ENCODE measurements around the gene LHFPL2.

LHFPL2 gene

DNA sequence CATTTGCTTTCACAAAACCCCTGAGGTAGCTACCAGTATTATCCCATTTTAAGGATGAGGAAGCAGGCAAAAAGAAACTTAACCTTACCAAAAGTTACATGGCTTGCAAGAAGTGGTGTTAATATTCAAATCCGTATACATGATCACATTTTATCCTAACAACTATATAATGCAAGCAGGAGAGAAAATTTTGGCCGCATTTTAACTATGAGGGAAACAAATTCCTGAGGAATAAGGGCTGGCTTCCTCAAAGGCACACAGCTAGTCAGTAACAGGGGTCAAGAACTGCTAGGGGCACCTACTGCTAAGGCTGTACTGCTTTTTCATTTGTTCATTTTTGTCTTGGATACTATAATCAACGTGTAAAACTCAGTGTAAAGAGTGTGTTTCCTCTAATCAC, 81.0 kb downstream of the LHFPL2 start:
- no peak for DNase-seq (ENCODE audit: low read depth)

DNA sequence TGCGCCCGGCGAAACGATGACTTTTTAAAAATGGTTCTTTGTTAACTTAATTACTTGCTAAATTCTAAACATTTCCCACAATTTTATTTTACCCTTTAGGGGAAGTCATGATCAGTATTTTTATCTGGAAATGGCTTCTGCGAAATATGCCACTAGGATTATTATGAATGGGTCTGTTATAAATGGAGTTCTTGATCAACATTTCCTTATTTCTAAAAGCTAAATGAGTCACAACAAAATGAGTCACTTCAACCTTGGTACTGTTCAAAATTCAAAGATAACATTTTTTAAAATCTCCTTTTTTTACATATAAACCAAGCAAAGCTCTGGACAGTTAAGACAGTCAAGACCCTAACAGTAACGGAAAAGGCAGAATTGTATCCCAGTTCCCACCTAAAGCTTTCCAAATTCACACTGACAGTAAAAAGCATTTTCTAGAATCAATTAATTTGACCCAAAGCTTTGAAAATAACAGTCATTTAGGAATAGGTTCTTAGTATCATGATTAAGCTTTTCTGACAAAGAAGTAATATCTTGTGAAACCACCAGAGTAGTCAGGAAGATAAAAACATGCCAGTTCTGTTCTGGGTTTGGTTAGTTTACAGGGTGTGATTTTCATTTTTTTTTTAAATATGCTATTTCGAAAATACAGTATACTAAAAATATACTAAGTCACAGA, 81.7 kb downstream of the LHFPL2 start:
- no peak for DNase-seq (ENCODE audit: low read depth)

DNA sequence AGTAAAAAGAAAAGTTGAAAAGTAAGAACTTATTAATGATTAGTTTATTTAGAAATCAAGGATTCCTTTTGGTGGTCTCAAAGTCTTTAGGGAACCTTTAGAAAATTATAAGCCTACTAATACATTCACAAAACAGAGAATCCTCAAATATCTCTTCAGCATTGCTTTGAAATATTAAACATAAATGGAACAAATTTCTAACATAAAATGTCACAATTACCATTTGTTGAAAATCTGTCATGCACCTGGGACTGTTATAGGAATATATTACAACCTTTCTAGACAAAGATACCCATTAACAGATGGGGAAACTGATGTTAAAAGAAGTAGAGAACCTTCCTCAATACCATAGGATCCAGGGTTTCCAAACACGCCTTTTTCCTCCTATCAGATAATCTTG, 83.2 kb downstream of the LHFPL2 start:
- no peak for DNase-seq (ENCODE audit: low read depth)

DNA sequence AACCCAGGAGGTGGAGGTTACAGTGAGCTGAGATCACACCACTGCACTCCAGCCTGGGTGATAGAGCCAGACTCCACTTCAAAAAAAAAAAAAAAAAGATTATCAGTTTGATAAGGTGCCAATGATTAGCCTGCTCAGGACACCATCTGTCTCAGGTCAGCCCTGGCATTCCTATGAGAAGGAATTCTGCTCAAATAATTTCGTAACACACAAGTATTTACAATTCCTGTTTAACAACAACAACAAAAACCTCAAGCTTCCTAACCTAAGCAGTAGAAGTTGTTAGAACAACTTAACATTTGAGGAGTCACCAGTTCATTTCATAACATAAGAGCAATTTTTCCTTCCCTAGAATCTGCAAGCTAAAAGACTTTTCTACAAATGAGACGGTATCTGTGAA, 85.0 kb downstream of the LHFPL2 start:
- DNase-seq (ENCODE audit: low read depth): no peak

DNA sequence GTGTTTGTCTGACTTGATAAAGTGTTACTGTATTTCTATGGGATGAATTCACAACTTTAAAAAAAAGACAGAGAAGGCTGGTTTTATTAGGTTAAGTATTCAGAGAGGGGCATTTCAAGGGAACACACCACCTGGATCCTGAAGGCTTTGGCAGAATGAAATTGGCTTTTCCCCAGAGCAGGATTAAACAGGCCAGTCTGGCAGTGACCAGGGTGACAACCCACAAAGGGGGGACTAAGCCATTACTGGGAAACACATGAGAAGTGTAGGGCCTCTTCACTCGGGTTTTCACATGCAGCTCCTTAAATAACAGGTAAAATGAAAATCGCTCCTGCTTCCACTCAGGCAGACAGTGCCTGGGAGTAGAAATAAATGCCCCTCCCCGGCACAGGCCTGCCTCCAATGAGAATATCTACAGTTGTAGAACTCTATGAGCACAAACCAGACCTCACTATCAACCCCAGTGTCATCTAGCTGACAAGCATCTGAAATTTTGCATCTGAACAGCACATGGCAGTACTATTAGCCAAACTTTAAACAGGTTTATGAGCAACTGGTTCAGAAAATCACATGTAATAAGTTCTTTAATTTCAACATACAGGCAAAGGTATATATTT, 85.8 kb downstream of the LHFPL2 start:
- DNase-seq (ENCODE audit: low read depth): no peak

DNA sequence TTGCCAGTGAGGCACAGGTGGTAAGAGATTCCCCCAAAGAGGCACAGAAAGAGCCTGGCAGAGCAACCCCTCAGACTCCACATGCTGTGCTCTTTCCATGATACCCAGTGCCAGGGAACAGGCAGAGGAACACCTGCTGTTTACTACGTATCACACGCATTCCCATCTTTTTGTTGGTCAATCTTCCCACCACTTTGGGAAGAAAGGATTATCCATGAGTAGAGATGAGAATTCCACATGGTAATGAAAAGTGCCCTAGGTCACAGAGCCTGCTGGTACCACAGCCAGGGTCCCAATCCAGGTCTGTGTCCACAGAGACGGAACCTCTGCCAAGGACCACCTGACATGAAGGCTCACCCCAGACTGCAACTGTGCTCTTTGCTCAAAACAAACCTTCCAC, 86.6 kb downstream of the LHFPL2 start:
- no peak for DNase-seq (ENCODE audit: low read depth)

DNA sequence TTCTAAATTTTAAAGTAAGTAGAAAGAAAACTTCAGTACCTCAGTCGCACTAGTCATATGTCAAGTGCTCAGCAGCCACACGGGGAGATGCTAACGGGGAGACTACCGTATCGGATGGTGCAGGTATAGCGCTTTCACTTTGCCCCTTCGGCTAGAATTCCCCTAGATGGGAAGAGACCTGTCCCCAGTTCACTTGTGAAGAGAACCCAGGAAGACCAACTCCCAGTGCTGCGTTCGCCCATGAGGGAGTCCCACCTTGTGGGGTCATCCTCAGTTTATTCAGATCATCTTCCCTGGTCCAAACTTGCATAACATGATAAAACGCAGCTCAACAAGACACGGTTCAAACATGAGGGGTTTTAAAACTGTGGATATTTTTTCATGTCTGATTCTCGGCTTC, 87.3 kb downstream of the LHFPL2 start:
- no peak for DNase-seq (ENCODE audit: low read depth)

DNA sequence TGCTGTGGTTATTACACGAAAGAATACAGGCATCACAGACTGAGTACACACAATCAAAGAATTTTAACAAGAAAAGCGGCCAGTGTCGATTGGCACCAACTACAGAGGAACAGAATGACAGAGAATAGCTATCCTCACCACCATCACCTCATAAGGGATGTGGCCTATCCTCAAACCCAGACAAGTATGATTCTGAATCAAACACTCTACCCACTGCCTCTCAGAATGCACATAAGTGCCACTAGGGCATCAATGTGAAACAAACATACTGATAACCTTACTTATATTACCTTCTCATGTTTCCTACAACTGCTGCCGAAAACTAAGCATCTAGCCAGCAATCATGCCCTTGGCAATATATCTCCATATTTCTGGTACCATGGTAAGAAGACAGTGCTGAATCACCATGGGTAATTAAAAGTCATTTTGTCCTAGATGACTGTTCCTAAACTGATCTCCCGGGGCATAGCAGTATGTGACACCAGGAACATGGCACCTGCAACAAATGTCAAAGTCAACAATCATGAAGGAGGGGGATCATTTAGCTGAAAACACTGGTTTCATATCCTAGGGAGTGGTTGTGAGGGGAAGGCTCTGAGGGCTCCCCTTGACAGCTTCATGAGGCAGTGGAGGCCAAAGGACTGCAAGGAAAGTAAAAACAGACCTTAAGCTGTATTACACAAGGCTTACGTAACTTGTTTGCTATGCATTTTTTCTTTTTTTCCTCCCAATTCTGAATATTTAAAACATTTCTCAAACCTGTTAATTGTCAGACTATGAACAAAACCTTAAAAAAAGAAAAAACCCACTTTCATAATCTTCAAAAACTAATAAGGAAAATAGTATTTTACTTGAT, 88.3 kb downstream of the LHFPL2 start:
- no peak for DNase-seq (ENCODE audit: low read depth)

DNA sequence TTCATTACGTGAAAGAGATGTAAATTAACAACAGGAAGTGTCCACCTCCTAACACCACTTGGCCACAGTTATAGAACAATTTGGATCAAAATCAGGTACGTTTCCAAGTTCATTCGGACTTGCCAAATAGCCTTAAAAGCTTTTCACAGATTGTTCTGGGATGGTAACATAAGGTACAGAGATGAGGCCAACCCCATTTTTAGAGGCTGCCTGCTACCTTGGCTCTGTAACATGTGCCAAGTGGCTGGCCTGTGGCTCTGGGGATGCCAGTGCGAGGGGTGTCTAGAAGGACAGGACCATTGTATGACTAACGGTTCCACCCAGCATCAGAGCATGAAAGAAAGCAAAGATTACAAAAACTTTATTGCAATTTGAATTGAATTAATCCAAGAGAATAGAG, 91.0 kb downstream of the LHFPL2 start:
- no peak for DNase-seq (ENCODE audit: low read depth)

DNA sequence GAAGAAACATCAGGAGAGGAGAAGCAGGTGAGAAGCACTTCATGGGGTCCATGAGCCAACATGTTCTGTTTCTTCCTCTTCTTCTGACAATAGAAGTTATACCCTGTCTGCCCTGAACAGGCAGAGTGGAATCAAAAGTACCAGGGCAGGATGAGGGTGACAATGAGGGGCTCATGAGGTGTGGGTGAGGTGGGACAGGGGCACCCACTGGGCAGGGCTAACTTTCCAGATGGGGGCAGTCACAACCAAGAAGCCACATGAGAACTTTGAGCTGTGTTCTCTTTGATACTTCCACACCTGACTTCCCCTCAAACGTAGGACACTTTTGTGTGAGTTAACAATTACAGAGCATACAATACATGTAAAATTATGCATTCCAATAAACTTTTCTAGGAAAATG, 92.7 kb downstream of the LHFPL2 start:
- no peak for DNase-seq (ENCODE audit: low read depth)

DNA sequence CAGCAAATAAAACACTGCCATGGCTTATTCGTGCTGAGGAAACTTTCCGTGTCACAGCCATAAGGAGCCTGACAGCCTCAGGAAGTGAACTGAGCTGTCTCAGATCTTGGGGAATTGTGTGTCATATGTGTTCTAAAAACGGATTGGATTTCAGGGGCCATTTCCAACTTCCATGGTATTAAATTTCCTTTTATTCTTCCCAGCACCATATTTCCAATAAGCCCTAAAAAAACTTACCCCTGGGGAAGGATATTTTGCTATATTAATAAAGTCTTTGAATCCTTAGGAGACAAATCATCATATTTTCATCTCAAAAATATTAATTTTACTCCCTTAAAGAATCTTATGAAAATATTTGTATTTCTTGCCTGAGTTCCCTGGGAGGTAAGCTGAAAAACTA, 93.9 kb downstream of the LHFPL2 start:
- no peak for DNase-seq (ENCODE audit: low read depth)

DNA sequence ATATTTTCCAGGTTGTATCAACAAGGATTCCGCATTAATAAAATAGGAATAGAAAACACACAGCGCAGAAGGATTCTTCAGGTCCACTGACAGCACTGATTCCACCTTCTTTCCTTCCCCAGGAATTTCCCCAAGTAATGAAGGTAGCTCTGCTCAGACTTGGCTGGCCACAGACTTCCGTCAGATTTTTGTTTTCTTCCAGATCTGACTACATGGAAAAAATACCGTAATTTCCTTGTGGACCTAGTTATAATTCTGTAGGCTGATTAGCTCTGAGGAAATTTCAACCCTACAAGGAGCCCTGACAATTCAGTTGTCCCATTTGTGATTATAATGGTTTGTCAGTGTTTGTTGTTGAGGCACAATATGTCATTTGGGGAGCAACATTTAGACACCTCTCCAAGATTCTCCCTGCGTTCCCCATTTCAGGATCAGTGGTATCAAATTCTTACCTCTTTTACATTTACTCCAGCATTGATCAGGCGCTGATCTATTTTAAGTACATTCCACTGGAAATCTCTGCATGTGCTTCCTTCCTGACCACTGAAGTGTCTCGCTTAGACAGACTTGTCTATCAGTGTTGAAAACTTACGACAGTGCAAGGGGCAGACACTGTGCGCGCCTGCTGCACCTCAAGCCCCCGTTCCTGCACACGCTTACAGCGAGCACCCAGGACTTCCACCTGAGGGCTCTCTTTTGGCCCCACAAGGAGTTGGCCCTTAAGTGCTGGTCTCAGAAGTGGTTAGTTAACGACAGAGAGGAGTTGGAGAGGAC, 94.8 kb downstream of the LHFPL2 start:
- no peak for DNase-seq (ENCODE audit: low read depth)

DNA sequence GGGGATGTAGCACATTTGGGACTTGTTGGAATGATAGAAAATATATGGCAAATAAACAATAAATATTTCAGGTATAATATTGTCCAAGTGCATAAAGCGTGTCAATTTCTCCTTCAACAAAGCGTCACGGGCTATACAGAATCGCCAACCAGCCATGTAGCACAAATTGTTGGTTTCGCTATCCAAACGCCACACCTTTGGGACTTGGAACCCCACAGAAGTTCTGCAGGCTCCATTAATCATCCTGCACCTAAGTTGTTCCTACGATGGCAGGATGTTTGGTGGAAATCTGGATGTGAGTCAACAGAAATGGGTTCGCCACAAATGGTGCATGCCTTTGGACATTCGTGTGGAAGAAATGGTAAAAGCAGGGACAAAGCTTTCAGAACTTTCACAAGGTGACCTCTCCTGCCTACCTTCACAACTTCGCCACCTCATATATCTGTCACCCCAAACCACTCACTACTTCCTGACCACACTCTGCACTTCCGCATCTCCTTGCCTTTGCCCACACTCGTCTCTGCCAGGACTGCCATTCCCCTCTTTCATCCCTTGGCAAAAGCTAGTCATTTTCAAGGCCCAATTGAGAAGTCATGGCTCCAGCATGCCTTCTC, 95.7 kb downstream of the LHFPL2 start:
- no peak for DNase-seq (ENCODE audit: low read depth)

DNA sequence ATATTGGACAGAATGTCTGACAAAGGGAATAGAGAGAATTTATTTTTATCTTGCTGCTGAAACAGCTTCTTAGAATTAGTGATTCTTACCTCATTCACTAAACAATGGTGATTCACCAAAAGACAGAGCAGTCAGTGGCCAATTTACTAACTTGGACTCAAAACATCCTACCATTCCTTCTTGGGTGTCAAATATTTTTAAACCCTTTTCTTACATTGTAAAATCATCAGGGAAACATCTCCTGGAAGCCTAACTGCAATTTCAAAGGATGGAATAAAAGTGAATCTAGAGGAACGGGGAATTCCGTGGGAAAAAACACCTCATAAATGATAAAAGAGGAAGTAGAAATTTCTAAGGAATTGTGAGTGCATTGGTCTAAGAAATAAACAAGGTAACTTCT, 97.7 kb downstream of the LHFPL2 start:
- no peak for DNase-seq (ENCODE audit: low read depth)

DNA sequence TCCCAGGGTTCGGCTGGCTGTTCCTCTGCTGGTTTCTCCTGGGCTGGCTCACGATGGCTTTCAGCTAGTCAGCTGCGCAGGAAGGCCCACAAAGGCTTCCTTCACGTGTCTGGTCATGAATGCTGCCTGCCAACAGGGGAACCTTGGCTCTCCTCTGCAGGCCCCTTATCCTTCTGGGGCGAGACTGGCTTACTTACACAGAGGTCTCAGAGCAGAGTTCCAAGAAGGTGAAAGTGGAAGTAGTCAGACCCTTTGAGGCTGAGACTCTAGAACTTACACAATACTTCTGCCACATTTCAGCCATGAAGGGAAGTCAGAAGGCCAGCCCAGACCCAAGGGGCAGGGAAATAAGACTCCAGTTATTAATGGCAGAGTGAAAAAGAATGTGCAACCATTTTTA, 99.5 kb downstream of the LHFPL2 start:
- DNase-seq (ENCODE audit: low read depth): no peak

DNA sequence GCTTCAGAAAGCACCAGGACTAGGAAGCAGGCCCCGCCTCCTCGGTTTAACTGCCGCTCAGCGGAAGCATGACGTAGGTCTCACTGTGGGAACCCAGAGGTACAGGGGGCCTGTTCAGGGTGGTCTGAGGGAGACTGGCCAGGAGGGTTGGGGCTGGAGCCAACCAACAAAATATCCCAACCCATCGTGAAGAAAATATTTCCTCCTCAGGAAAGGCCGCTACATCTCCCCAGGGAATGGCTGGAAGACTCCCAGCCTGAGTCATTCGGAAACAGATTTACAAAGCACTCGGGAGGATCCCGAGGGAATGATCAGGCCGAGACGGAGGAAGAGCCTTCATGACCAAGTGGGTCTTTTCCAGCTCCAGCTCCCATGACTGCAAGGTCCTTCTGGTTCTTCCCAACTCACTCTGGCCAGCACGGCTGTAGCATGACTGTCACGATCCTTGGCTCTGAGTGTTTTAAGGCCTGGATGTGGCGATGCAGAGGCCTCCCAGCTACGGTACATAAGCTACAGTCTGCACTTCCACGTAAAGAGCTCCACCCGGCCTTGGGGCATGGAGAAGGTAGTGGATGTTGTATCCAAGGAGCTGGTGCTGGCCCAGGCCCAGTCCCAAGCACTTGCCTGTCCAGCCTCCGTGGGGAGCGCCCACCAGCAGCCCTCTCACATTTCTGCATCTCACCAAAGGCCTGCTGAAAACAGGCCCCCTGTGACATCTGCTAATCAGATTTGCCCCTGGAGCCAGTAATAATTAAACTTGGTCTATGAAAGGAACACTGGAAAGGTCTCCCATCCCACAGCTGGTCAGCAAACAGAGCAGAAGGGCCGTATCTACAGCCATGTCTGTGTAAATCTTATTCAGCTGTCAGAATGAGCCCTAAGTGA, 100.6 kb downstream of the LHFPL2 start:
- no peak for DNase-seq (ENCODE audit: low read depth)

DNA sequence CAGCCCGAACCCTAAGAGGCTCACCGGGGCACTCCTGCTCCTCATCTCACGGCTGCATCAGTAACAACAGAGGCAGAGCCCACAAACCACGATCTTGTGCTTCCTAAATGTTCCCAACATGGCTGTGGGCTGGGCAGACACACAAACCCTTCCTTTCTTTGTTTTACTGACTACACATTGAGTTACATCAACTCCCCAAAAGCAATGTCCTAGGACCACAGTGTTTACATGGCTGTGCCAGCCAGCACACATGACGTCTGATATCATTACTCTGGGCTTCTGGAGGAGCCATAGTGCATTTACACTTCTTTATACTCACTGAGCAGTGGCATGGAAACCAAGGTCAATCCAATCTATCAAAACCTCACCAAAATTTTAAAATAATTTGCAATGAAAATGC, 101.4 kb downstream of the LHFPL2 start:
- DNase-seq (ENCODE audit: low read depth): no peak

DNA sequence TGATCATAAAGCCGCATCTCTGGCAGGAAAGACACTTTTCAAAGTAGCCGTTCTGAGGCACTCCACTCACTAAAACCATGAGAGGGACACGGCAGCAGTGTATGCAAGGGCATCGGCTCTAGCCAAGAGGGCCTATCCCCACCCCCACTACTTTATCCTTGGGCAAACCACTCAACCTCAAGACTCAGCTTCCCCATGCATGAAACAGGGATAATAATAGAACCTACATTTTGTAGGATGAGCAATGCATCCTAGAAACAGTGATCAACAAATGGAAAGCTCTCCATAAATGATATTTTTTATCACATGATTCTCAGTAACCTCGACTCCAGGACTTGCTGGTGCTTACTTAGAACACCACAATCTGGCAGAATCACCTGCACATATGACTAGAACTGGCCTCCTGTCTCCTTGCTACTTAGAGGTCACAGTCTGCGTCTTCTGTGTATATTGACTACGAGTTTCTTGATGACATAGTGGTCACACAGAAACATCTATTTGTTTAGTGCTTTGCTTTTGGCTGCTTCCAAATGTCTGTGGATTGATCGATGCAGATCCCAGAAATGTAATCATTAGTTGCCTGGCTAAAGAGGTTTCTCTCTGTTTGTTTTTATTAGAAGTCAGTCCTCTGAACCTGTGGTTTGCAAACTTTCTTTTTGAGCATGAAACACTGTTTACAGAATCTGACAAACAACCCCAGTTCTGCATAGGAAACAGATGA, 102.1 kb downstream of the LHFPL2 start:
- DNase-seq (ENCODE audit: low read depth): no peak

DNA sequence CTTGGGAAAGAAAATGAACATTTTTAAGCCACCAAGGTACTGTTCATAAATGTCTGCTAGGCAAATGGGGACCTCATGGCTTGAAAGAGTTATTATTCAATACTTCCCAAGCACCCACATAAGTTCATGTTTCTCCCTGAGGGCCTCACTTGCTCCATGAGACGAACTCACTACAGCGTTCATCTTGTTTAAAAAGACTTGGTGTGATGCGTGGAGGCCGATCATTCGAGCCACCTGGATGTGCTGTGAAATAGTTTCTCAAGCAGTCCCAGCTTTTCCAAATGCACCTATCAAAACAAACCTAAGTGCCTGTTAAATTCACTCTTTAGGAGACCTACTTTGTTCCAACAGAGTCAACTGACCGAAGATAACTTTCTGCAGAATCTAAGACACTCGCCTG, 103.2 kb downstream of the LHFPL2 start:
- no peak for DNase-seq (ENCODE audit: low read depth)

DNA sequence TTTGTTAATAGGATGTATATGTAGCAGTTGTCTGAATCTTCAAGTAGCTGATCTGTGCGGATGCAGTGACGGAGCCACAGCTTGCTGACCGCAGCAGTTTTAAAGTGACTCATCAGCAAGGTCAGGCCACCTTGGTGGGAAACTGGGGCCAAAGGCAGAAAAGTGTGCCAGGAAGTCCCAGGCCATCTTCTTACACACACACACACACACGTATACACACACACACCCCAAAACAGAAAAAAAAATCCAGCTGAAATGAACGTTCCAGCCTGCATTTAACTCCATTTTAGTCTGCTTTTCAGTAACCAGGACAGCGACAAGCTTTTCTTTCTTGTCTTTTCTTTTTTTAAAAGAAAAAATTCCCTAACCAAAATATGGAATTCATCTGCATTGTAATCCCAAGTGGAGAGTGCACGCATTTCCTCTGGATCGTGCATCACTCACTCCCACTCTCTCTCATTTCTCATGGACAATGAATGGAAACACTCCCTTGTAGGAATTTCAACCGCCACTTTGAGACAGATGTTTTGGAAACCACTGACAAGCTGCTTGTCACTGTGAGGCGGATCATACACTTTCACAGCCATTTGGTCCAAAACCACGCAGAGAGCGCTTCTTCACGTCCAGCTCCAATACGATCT, 103.9 kb downstream of the LHFPL2 start:
- DNase-seq (ENCODE audit: low read depth): no peak

All from stimulated activated CD8-positive, alpha-beta memory T cell treated with anti-CD3 and anti-CD28 coated beads, Interleukin-4, amount 100 ng/mL, for 24 hours (primary cell).